Esophagus squamous epithelium (tissue), 5 donors: Measurements from ENCODE around the gene KCNK18. TPM values are rescaled to one million over a fixed set of nuclear protein-coding genes. Genes with fewer than 3 reads are reported as not detected.

Experiments
- DNase-seq: peaks from one replicate; lab custom pipeline; 2025; lab: John Stamatoyannopoulos, UW
- H3K27ac ChIP-seq, 4 donors: fragments of 200-600 bp; sonication (generic); one replicate each; pipeline ENCODE4 v1.5.1; 2016 to 2019; ENCODE audit warnings: mild to moderate bottlenecking in 1 of 4
- H3K27me3 ChIP-seq, 4 donors: fragments of 200-600 bp; sonication (generic); 1 replicate in 3 of 4; 2 replicates in 1 of 4; pipeline versions ENCODE4 v1.5.1 to v1.6.0; 2017 to 2021; ENCODE audit warnings: antibody characterized with exemption in 1 of 4
- H3K36me3 ChIP-seq, 3 donors: fragments of 200-600 bp; sonication (generic); one replicate each; pipeline ENCODE4 v1.5.1; 2016 to 2019
- H3K4me1 ChIP-seq, 3 donors: fragments of 200-600 bp; sonication (generic); one replicate each; pipeline ENCODE4 v1.5.1; 2017 to 2019
- H3K4me3 ChIP-seq, 4 donors: fragments of 200-600 bp; sonication (generic); 1 replicate in 3 of 4; 2 replicates in 1 of 4; pipeline ENCODE4 v1.5.1; 2016 to 2019; ENCODE audit warnings: mild to moderate bottlenecking in 2 of 4, moderate library complexity in 1 of 4
- H3K9me3 ChIP-seq, 3 donors: fragments of 200-600 bp; sonication (generic); one replicate each; pipeline ENCODE4 v1.5.1; 2016 to 2019
- POLR2A ChIP-seq, 4 donors: fragments of 450-650 bp; IDR thresholded peaks; one replicate each; pipeline ENCODE4 v1.6.1; 2017; ENCODE audit warnings: antibody characterized with exemption in 4 of 4, mild to moderate bottlenecking in 4 of 4, moderate library complexity in 3 of 4
- WGBS, 2 donors: methylation state at CpG; one replicate each; pipeline ENCODE4 v1.1.5; 2018; 5-methylcytosine and 5-hydroxymethylcytosine counted together
- intact Hi-C: fragments of 100-400 bp; cut with DNase I; formaldehyde crosslinking; loops from one replicate; pipeline ENCODE4 v1.15.0; 2022
- small RNA-seq, 4 donors: library from RNA; depleted of rRNA; stranded (forward); fragments of <200 nt; gene quantifications; one replicate each; pipeline ENCODE3, GENCODE V24; 2016
- total RNA-seq, 4 donors: library from RNA; depleted of rRNA; stranded (reverse); fragments of >200 nt; gene quantifications; one replicate each; pipeline ENCODE4 v1.1.0, GENCODE V29; 2016
- TF ChIP-seq, protein P1 (sequence below), 6 experiments: fragments of 450-650 bp in 4 of 6; fragments of 200-600 bp in 2 of 6; sonication (generic) in 2 of 6; IDR thresholded peaks; one replicate each; pipeline ENCODE4 v1.5.1; 2016 to 2019; ENCODE audit warnings: antibody characterized with exemption in 6 of 6, mild to moderate bottlenecking in 4 of 6, moderate library complexity in 4 of 6
- donor health status: DM: yes; HTN: yes; CAD: no.

Gene KCNK18
- total RNA-seq, 4 donors from 2014 or later: not detected

DNA sequence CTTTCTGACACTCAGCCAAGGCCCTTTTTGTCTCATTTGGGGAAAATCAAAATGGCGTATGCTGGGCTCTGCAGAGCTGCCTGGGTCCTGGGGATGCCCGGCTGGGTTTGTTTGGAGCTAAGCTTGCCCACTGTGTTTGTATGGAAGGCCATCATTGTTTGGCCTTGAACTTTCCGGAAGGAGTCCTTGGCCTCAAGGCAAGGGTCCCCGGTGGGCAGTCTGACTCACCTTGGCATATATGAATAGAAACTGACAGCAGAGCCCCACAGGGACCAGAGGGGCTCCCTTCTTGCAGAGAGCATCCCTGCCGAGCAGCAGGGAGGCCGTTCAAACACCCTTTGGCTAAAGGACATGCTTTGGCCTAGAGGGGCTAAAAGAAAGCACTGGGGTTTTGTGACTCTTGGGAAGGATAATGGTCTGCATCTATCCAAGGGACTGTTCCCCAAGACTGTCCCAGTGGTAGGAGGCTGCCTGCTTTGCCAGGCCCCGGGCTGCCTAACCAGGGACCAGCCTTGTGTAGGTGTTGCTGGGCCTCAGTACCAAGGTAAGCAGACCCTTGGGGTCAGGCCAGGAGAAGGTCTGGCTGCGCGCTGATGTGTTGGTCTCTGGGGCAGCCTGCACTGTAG, 58.7 kb downstream of the KCNK18 start:
- no peaks in the 10 kb centered on the region for H3K4me1 ChIP-seq
- no peak overlapping the region for H3K4me3 ChIP-seq
- no peak for TF ChIP-seq POLR2A (IDR thresholded peaks at IDR 0.05)
- TF ChIP-seq, protein P1, sequence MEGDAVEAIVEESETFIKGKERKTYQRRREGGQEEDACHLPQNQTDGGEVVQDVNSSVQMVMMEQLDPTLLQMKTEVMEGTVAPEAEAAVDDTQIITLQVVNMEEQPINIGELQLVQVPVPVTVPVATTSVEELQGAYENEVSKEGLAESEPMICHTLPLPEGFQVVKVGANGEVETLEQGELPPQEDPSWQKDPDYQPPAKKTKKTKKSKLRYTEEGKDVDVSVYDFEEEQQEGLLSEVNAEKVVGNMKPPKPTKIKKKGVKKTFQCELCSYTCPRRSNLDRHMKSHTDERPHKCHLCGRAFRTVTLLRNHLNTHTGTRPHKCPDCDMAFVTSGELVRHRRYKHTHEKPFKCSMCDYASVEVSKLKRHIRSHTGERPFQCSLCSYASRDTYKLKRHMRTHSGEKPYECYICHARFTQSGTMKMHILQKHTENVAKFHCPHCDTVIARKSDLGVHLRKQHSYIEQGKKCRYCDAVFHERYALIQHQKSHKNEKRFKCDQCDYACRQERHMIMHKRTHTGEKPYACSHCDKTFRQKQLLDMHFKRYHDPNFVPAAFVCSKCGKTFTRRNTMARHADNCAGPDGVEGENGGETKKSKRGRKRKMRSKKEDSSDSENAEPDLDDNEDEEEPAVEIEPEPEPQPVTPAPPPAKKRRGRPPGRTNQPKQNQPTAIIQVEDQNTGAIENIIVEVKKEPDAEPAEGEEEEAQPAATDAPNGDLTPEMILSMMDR (IDR thresholded peaks at IDR 0.05): no peak
- no peak overlapping the region for H3K27ac ChIP-seq
- 85 to 92% methylated on average over 3 to 5 of the region's 9 CpGs for WGBS, 2 donors
- H3K9me3 ChIP-seq: no peaks in the 10 kb centered on the region
- no peaks in the 10 kb centered on the region for H3K36me3 ChIP-seq
- DNase-seq: no peak
- intact Hi-C loops: no loop called here
- peaks cover 0 to 55% (median 0%) of the 10 kb centered on the region in 4 donors for H3K27me3 ChIP-seq

DNA sequence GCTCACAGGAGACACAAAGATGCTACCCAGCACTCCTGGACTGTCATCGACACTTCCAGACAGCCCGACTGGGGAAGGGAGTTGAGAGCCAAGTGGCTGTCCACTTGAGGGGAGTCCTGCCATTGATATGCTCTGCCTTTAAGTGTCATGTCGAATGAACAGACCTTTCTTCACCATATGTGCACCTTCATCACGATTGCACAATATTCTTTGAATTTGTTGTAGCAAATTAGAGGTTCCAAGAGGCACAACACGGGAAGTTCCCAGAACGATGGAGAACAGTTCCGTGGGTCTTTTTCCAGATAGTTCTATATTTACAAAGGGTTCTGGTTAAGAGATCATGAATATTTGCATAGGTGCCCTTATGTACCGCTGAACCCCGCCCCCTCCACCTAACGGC, 59.6 kb downstream of the KCNK18 start:
- whole genome bisulfite sequencing, 2 donors: 69 to 76% methylated on average over 8 to 9 of the region's 10 CpGs
- Histone ChIP-seq H3K27me3 (peaks cover 0 to 56% (median 0%) of the 10 kb centered on the region in 4 donors), H3K4me1 (no peaks in the 10 kb centered on the region), H3K36me3 (no peaks in the 10 kb centered on the region), H3K9me3 (no peaks in the 10 kb centered on the region), H3K27ac (no peak overlapping the region), H3K4me3 (no peak overlapping the region)
- DNase-seq: no peak
- TF ChIP-seq, protein P1 (IDR thresholded peaks at IDR 0.05): no peak
- intact Hi-C loops: no loop called here

DNA sequence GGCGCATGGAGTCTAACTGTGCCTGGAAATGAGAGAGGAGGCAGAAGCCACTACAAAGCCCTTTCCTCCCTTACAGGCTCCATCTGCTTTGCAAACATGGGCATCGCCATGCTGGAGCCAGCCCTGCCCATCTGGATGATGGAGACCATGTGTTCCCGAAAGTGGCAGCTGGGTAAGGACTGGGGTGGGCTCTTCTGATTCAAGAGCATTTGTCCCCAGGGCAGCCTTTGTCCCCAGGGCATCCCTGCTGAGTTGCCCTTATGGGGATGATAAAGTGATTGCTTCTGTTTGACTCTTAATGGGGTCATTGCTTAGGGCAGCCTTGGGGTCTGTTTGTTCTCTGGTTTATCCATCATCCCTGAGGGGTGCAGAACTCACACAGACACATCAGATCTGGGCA, 60.4 kb downstream of the KCNK18 start:
- intact Hi-C loops: no loop called here
- 67 to 77% methylated on average over 3 of the region's 3 CpGs for WGBS, 2 donors
- no peak for DNase-seq
- Histone ChIP-seq H3K4me3 (no peak overlapping the region), H3K36me3 (no peaks in the 10 kb centered on the region), H3K4me1 (no peaks in the 10 kb centered on the region), H3K27ac (no peak overlapping the region), H3K27me3 (peaks cover 0 to 61% (median 0%) of the 10 kb centered on the region in 4 donors), H3K9me3 (no peaks in the 10 kb centered on the region)
- TF ChIP-seq, protein P1 (IDR thresholded peaks at IDR 0.05): no peak
- TF ChIP-seq POLR2A (IDR thresholded peaks at IDR 0.05): no peak

DNA sequence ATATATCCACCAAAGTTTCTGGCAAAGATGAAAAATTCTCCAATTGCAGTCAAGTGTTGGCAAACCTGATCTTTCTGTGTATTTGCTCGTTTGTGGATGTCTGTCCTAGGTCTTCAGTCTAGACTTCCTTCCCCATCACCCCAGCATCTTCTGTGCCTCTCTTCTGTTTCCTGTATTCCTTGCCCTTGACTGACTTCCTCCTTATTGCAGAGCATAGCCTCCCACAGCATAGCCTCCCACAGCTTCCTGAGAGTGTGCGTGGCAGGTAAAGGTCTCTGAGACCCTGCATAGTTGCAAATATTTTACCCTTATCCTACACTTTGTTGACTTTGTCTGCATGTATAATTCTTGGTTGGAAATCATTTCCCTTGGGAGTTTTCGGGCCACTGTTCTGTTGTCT, 62.0 kb downstream of the KCNK18 start:
- intact Hi-C loops: no loop called here
- DNase-seq: no peak
- Histone ChIP-seq H3K4me3 (no peak overlapping the region), H3K4me1 (no peaks in the 10 kb centered on the region), H3K27me3 (peaks cover 0 to 71% (median 0%) of the 10 kb centered on the region in 4 donors), H3K27ac (no peak overlapping the region), H3K36me3 (no peaks in the 10 kb centered on the region), H3K9me3 (no peaks in the 10 kb centered on the region)
- TF ChIP-seq POLR2A (IDR thresholded peaks at IDR 0.05): no peak
- TF ChIP-seq, protein P1 (IDR thresholded peaks at IDR 0.05): no peak
- 40 to 51% methylated on average over 3 of the region's 3 CpGs for WGBS, 2 donors

Small RNA genes lying within 50 kb of the gene (small RNA-seq; reads per million reads assigned to genes)
- gene MIR3663: 0 reads per million in 4 donors

Other genes starting within 250 kb of the KCNK18 start
- gene SHTN1, start 192.3 kb upstream of the KCNK18 start, total RNA-seq: 10 to 100 TPM in 2 of 4 donors, 1 to 10 TPM in 2; 8.6 to 12.5 (median 10.2) TPM
- under 1 TPM in 1 of 4 donors, not detected in 3; 0.13 TPM for gene VAX1, start 59.2 kb upstream of the KCNK18 start, total RNA-seq
- gene SLC18A2, start 43.6 kb downstream of the KCNK18 start, total RNA-seq: 1 to 10 TPM in 2 of 4 donors, under 1 TPM in 2; 0.11 to 2.9 (median 0.68) TPM
- 10 to 100 TPM; 28.1 to 39.2 (median 32.9) TPM for gene PDZD8, start 178.0 kb downstream of the KCNK18 start, total RNA-seq